Gastroesophageal sphincter (tissue), 3 donors: ENCODE data around the gene ME2.

Experiments used
- CTCF ChIP-seq, 4 experiments: fragments of 200-600 bp in 2 of 4; fragments of 450-650 bp in 2 of 4; sonication (generic) in 1 of 4; IDR thresholded peaks; one replicate each; pipeline ENCODE4 v1.5.1; 2017 to 2019; ENCODE audit warnings: antibody characterized with exemption in 4 of 4, mild to moderate bottlenecking in 2 of 4, moderate library complexity in 2 of 4
- EP300 ChIP-seq: sonication (generic); formaldehyde crosslinking; IDR thresholded peaks from one replicate; pipeline ENCODE4 v1.6.1; 2017; ENCODE audit warnings: antibody characterized with exemption, mild to moderate bottlenecking
- POLR2A ChIP-seq, 2 donors: fragments of 450-650 bp; IDR thresholded peaks; one replicate each; pipeline ENCODE4 v1.6.1; 2017; ENCODE audit warnings: antibody characterized with exemption in 2 of 2, mild to moderate bottlenecking in 2 of 2, moderate library complexity in 1 of 2

- TF ChIP-seq POLR2A (IDR thresholded peaks at IDR 0.05) (no peak), EP300 (no peak), CTCF (IDR thresholded peaks at IDR 0.05) (no peak)
Measured at GRCh38 chr18:50989711-50990110, 110.8 kb downstream of the ME2 start.
